ENCODE data around the gene DAGLB. TPM values are rescaled to one million over a fixed set of nuclear protein-coding genes. Genes with fewer than 3 reads are reported as not detected.

The DAGLB gene
- polyA plus RNA-seq, 1 experiment: 25.3 TPM

DNA sequence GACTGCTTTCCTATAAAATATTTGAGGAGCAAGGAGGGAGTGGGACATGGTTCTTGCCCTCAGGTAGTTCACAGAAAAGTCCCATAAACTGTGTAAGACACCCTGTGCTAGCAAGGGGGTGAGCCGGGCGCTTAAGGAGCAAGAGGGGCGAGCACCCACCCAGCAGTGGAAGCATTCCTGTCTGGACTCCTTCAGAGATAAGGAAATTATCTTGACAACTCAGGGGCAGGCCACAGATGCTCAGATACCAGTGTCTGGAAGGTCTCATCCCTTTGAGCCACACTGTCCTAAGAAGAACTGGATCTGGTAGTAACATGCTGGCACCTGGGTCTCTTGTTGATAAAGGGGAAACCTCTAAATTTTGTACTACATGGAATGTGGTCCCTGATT, 54.1 kb downstream of the DAGLB start:
- no peaks in the 10 kb centered on the region for H3K27me3 ChIP-seq (ENCODE audit: control insufficient read depth, insufficient read depth, low read length)
- H3K27ac ChIP-seq (ENCODE audit: low read depth, low read length): peak overlapping the region; percentile 39
- ChIA-PET CTCF (no interaction called here), POLR2A (no interaction called here)
- DNase-seq (ENCODE audit: low read depth, low spot score): no peak
- no peaks in the 10 kb centered on the region for H3K9me3 ChIP-seq (ENCODE audit: control insufficient read depth, insufficient read depth, low read length)
- no peak overlapping the region for H3K4me3 ChIP-seq (ENCODE audit: low read depth, low read length)
- TF ChIP-seq, protein P1, sequence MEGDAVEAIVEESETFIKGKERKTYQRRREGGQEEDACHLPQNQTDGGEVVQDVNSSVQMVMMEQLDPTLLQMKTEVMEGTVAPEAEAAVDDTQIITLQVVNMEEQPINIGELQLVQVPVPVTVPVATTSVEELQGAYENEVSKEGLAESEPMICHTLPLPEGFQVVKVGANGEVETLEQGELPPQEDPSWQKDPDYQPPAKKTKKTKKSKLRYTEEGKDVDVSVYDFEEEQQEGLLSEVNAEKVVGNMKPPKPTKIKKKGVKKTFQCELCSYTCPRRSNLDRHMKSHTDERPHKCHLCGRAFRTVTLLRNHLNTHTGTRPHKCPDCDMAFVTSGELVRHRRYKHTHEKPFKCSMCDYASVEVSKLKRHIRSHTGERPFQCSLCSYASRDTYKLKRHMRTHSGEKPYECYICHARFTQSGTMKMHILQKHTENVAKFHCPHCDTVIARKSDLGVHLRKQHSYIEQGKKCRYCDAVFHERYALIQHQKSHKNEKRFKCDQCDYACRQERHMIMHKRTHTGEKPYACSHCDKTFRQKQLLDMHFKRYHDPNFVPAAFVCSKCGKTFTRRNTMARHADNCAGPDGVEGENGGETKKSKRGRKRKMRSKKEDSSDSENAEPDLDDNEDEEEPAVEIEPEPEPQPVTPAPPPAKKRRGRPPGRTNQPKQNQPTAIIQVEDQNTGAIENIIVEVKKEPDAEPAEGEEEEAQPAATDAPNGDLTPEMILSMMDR (IDR thresholded peaks at IDR 0.05; ENCODE audit: low read depth, low read length): no peak

DNA sequence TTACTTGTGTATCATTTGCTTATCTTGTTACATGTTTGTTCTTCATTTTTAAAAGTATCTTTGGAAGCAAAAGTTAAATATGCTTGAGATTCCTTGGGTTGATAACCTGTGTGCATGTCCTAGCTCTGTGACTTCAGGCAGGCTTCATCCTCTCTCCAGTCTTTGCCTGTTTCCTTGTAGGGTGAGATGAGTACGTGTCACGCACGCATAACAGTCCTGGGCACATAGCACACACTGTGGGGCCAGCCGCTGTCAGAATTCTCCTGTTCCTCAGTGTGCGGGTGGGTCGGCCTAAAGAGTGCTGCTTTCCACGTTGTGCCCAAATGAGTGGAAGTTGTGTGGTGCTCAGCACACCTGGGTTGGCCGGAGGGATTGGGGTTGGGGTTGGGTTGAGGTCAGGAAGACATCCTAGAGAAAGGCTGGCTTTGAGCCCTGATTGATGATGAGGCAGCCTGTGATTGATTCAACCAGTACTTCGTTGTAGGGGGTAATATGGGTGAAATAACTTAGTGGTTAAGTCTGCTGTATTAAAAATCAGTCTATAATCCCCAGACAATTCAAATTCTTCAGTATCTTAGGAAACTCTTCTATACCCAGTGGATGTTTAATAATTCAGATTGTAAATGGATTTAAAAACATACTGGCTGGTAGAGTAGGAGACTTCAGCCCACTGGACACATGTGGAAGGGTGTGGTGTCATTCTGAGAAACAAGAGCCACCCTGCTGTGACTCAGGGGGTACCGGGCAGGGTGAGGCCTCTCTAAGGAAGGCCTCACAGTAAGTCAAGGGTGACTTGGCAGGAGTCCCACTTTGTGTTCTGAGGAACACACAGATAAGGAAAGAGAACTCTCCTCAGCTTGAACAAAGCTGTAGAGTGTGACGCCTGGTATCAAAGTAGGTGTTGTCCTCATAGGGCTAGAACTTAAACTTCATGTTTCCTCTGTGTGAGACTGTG, 54.8 kb downstream of the DAGLB start:
- DNase-seq (ENCODE audit: low read depth, low spot score): no peak
- TF ChIP-seq, protein P1 (IDR thresholded peaks at IDR 0.05; ENCODE audit: low read depth, low read length): no peak
- ChIA-PET POLR2A (no interaction called here), CTCF (no interaction called here)
- Histone ChIP-seq H3K9me3 (ENCODE audit: control insufficient read depth, insufficient read depth, low read length) (no peaks in the 10 kb centered on the region), H3K27ac (ENCODE audit: low read depth, low read length) (peak overlapping the region; percentile 39), H3K27me3 (ENCODE audit: control insufficient read depth, insufficient read depth, low read length) (no peaks in the 10 kb centered on the region), H3K4me3 (ENCODE audit: low read depth, low read length) (no peak overlapping the region)

DNA sequence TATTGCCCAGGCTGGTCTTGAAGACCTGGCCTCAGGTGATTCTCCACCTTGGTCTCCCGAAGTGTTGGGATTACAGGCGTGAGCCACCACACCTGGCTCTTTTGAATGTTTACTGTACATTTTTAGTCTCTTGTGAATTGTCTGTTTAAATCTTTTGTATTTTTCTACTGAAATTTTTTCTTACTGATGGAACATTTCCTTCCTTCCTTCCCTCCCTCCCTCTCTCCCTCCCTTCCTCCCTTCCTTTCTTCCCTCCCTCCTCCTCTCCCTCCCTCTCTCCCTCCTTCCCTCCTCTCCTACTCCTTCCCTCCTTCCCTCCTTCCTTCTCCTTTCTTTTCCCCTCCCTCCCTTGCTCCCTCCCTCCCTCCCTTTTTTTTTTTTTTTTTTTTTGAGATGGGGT, 58.0 kb downstream of the DAGLB start:
- POLR2A ChIA-PET: interaction anchor here (0.6 kb wide), 1 partner anchor 50 kb away, joined by 5 read pairs; no protein-coding TSS in a partner anchor
- CTCF ChIA-PET: no interaction called here
- TF ChIP-seq, protein P1 (IDR thresholded peaks at IDR 0.05; ENCODE audit: low read depth, low read length): no peak

DNA sequence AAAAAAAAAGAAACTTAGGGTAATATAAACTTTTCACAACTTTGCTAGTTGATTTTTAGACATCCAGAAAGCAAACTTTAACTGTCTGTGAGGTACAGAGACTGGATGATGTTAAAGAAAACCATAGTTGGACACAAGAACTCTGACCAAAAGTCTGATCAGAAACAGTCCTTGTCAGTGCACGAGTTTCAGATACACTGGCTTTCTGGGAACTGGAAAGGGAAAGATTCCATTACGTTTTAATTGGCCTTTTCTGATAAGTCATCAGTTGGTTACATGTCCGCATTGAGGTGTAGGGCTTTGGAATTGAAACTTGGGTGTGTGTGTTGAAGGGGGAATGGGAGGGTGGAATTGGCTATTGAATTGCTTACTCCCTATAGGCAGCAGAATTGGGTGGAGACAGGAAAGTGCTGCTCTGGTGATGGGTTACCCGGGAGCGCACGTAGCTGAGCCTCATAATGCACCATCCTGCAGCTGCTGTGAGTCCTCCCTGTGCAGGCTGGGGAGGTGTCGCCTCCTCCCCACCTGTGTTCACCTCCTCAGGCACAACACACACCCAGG, 59.9 kb downstream of the DAGLB start:
- POLR2A ChIA-PET: no interaction called here
- no peak for DNase-seq (ENCODE audit: low read depth, low spot score)
- TF ChIP-seq, protein P1 (IDR thresholded peaks at IDR 0.05; ENCODE audit: low read depth, low read length): no peak
- CTCF ChIA-PET: no interaction called here
- Histone ChIP-seq H3K27ac (ENCODE audit: low read depth, low read length) (no peak overlapping the region), H3K9me3 (ENCODE audit: control insufficient read depth, insufficient read depth, low read length) (no peaks in the 10 kb centered on the region), H3K4me3 (ENCODE audit: low read depth, low read length) (no peak overlapping the region), H3K27me3 (ENCODE audit: control insufficient read depth, insufficient read depth, low read length) (no peaks in the 10 kb centered on the region)

More for the DNA sequence above, 58.0 kb downstream of the DAGLB start:
- H3K27me3 ChIP-seq (ENCODE audit: control insufficient read depth, insufficient read depth, low read length): no peaks in the 10 kb centered on the region
- no peak overlapping the region for H3K27ac ChIP-seq (ENCODE audit: low read depth, low read length)
- H3K4me3 ChIP-seq (ENCODE audit: low read depth, low read length): no peak overlapping the region
- H3K9me3 ChIP-seq (ENCODE audit: control insufficient read depth, insufficient read depth, low read length): no peaks in the 10 kb centered on the region
- no peak for DNase-seq (ENCODE audit: low read depth, low spot score)

DNA sequence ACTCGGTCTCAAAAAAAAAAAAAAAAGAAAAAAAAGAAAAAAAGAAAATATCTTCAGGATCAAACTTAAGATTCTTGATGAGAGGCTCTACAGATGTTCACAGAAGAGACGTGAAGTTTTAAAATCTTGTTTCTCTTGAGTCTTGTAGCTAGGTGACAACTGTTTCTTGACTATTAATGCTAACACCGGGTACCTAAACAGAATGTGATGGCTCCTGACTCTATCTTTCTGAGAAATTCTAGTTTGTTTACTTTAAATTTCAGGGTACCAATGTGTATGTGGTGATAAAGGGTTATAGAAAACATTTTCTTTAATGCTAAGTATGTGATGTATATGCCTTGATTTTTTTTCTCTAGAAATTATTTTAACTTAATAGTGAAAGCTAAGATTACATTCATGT, 61.0 kb downstream of the DAGLB start:
- no peak overlapping the region for H3K4me3 ChIP-seq (ENCODE audit: low read depth, low read length)
- no peaks in the 10 kb centered on the region for H3K9me3 ChIP-seq (ENCODE audit: control insufficient read depth, insufficient read depth, low read length)
- ChIA-PET POLR2A (no interaction called here), CTCF (no interaction called here)
- no peaks in the 10 kb centered on the region for H3K27me3 ChIP-seq (ENCODE audit: control insufficient read depth, insufficient read depth, low read length)
- TF ChIP-seq, protein P1 (IDR thresholded peaks at IDR 0.05; ENCODE audit: low read depth, low read length): no peak
- peak overlapping the region; percentile 75 for H3K27ac ChIP-seq (ENCODE audit: low read depth, low read length)
- no peak for DNase-seq (ENCODE audit: low read depth, low spot score)
